Activated naive CD8-positive, alpha-beta T cell (primary cell): ENCODE results near the gene ANTKMT.
A peak's percentile ranks its signal among the peaks of the same experiment; 100 is the strongest.

Source experiments
- H3K27ac Mint-ChIP-seq: one replicate; pipeline ENCODE4 v1.8.0; 2021; ENCODE audit warnings: mixed read lengths
- H3K27me3 Mint-ChIP-seq: one replicate; pipeline ENCODE4 v1.8.0; 2021; ENCODE audit warnings: mixed read lengths
- H3K36me3 Mint-ChIP-seq: one replicate; pipeline ENCODE4 v1.8.0; 2021; ENCODE audit warnings: mixed read lengths
- H3K4me1 Mint-ChIP-seq: one replicate; pipeline ENCODE4 v1.8.0; 2021; ENCODE audit warnings: low read depth, mixed read lengths
- H3K4me3 Mint-ChIP-seq: one replicate; pipeline ENCODE4 v1.8.0; 2021; ENCODE audit warnings: mild to moderate bottlenecking, mixed read lengths
- H3K9me3 Mint-ChIP-seq: one replicate; pipeline ENCODE4 v1.8.0; 2021; ENCODE audit warnings: low read depth, mixed read lengths

The ANTKMT gene

GRCh38 chr16:714558-715476 is 6.1 kb upstream of the ANTKMT start, which contains the start of gene METRN:
METRN (plus strand) TSS chr16:715118; CDS start chr16:715290, 172 bp downstream.
- Mint-ChIP-seq H3K4me1 (peaks cover 16% of the 10 kb centered on the region), H3K4me3 (peak within 1 kb of the TSS; percentile 78), H3K27me3 (peaks cover 3% of the 10 kb centered on the region), H3K27ac (no peak within 1 kb of the TSS), H3K36me3 (no peaks in the 10 kb centered on the region), H3K9me3 (no peaks in the 10 kb centered on the region)

- Mint-ChIP-seq H3K27me3 (peaks cover 3% of the 10 kb centered on the region), H3K36me3 (no peaks in the 10 kb centered on the region), H3K27ac (no peak overlapping the region), H3K4me1 (peaks cover 20% of the 10 kb centered on the region), H3K4me3 (peak overlapping the region; percentile 78), H3K9me3 (no peaks in the 10 kb centered on the region)
These were observed 5.3 kb upstream of the ANTKMT start for GRCh38 chr16:715477-716199.

- Mint-ChIP-seq H3K4me1 (peaks cover 20% of the 10 kb centered on the region), H3K9me3 (no peaks in the 10 kb centered on the region), H3K36me3 (no peaks in the 10 kb centered on the region), H3K27ac (no peak overlapping the region), H3K4me3 (peak overlapping the region; percentile 78), H3K27me3 (peaks cover 3% of the 10 kb centered on the region)
These were observed 4.8 kb upstream of the ANTKMT start for GRCh38 chr16:716200-716568.

GRCh38 chr16:716768-717325 is 4.1 kb upstream of the ANTKMT start:
- Mint-ChIP-seq H3K36me3 (no peaks in the 10 kb centered on the region), H3K4me3 (no peak overlapping the region), H3K27ac (no peak overlapping the region), H3K27me3 (peaks cover 3% of the 10 kb centered on the region), H3K9me3 (no peaks in the 10 kb centered on the region), H3K4me1 (peaks cover 20% of the 10 kb centered on the region)

GRCh38 chr16:717450-718245 is 3.3 kb upstream of the ANTKMT start:
- peaks cover 22% of the 10 kb centered on the region for H3K4me1 Mint-ChIP-seq

GRCh38 chr16:718389-718788 is 2.6 kb upstream of the ANTKMT start:
- Mint-ChIP-seq H3K27ac (no peak overlapping the region), H3K36me3 (no peaks in the 10 kb centered on the region), H3K4me1 (peaks cover 24% of the 10 kb centered on the region), H3K27me3 (no peaks in the 10 kb centered on the region), H3K9me3 (no peaks in the 10 kb centered on the region), H3K4me3 (peak overlapping the region; percentile 68)

More at GRCh38 chr16:717450-718245, 3.3 kb upstream of the ANTKMT start:
- no peaks in the 10 kb centered on the region for H3K36me3 Mint-ChIP-seq
- H3K9me3 Mint-ChIP-seq = no peaks in the 10 kb centered on the region
- H3K27me3 Mint-ChIP-seq = peaks cover 2% of the 10 kb centered on the region
- no peak overlapping the region for H3K4me3 Mint-ChIP-seq
- H3K27ac Mint-ChIP-seq = no peak overlapping the region

GRCh38 chr16:718922-719321 is 2.0 kb upstream of the ANTKMT start:
- no peaks in the 10 kb centered on the region for H3K9me3 Mint-ChIP-seq
- H3K36me3 Mint-ChIP-seq = no peaks in the 10 kb centered on the region
- peak overlapping the region; percentile 68 for H3K27ac Mint-ChIP-seq
- H3K4me1 Mint-ChIP-seq = peaks cover 26% of the 10 kb centered on the region
- H3K4me3 Mint-ChIP-seq = peak overlapping the region; percentile 68
- H3K27me3 Mint-ChIP-seq = no peaks in the 10 kb centered on the region

GRCh38 chr16:719815-720446 is 1.0 kb upstream of the ANTKMT start:
- Mint-ChIP-seq H3K27me3 (no peaks in the 10 kb centered on the region), H3K36me3 (no peaks in the 10 kb centered on the region), H3K9me3 (no peaks in the 10 kb centered on the region), H3K4me3 (peak overlapping the region; percentile 86), H3K27ac (peak overlapping the region; percentile 86), H3K4me1 (peaks cover 26% of the 10 kb centered on the region)

- Mint-ChIP-seq H3K27ac (peak overlapping the region; percentile 86), H3K27me3 (no peaks in the 10 kb centered on the region), H3K36me3 (no peaks in the 10 kb centered on the region), H3K4me3 (peak overlapping the region; percentile 86), H3K4me1 (peaks cover 27% of the 10 kb centered on the region), H3K9me3 (no peaks in the 10 kb centered on the region)
These were observed 428 bp upstream of the ANTKMT start for GRCh38 chr16:720447-720989.

GRCh38 chr16:721765-722540 is 1.0 kb downstream of the ANTKMT start:
- Mint-ChIP-seq H3K27me3 (no peaks in the 10 kb centered on the region), H3K36me3 (no peaks in the 10 kb centered on the region), H3K9me3 (no peaks in the 10 kb centered on the region), H3K4me1 (peaks cover 23% of the 10 kb centered on the region), H3K27ac (no peak overlapping the region), H3K4me3 (peak overlapping the region; percentile 59)

GRCh38 chr16:722835-723633 is 2.1 kb downstream of the ANTKMT start:
- Mint-ChIP-seq H3K27ac (no peak overlapping the region), H3K27me3 (no peaks in the 10 kb centered on the region), H3K9me3 (no peaks in the 10 kb centered on the region), H3K4me3 (peak overlapping the region; percentile 59), H3K36me3 (no peaks in the 10 kb centered on the region), H3K4me1 (peaks cover 23% of the 10 kb centered on the region)

GRCh38 chr16:723695-724094 is 2.7 kb downstream of the ANTKMT start:
- H3K9me3 Mint-ChIP-seq = no peaks in the 10 kb centered on the region
- no peaks in the 10 kb centered on the region for H3K36me3 Mint-ChIP-seq
- peaks cover 23% of the 10 kb centered on the region for H3K4me1 Mint-ChIP-seq
- H3K27me3 Mint-ChIP-seq = no peaks in the 10 kb centered on the region
- no peak overlapping the region for H3K27ac Mint-ChIP-seq
- H3K4me3 Mint-ChIP-seq = no peak overlapping the region
